ENCODE measurements around the gene MARS1. TPM values are rescaled to one million over a fixed set of nuclear protein-coding genes. Genes with fewer than 3 reads are reported as not detected.
A peak's percentile ranks its signal among the peaks of the same experiment; 100 is the strongest.

Gene MARS1
- total RNA-seq, 2 experiments from 2014 or later: 203 to 204 TPM

- intact Hi-C loops (cut with DNase I, micrococcal nuclease): no loop called here
- no peaks in the 10 kb centered on the region for H3K4me1 ChIP-seq (ENCODE audit: insufficient read depth, low read length)
- no peak for DNase-seq
- H3K4me3 Mint-ChIP-seq: no peak overlapping the region
- no peaks in the 10 kb centered on the region for H3K9me3 Mint-ChIP-seq
- peaks cover 51% of the 10 kb centered on the region for H3K36me3 ChIP-seq (ENCODE audit: insufficient read depth, low read length)
- no peak overlapping the region for H3K4me3 ChIP-seq (ENCODE audit: low read length)
- H3K9me3 ChIP-seq (ENCODE audit: control insufficient read depth in 1 of 2, insufficient read depth in 1 of 2, low read length in 2 of 2): no peaks in the 10 kb centered on the region
- ChIA-PET POLR2A (interaction anchor here (0.7 kb wide), 2 partner anchors 20 to 94 kb away, joined by 3 read pairs; partner anchors contain the start of gene PIP4K2C), CTCF (interaction anchor here (0.9 kb wide), 1 partner anchor 37 kb away, joined by 3 read pairs; the partner anchor contains the start of gene GLI1)
- no peak for ATAC-seq (ENCODE audit: poor library complexity)
- peaks cover 74% of the 10 kb centered on the region for H3K36me3 Mint-ChIP-seq (ENCODE audit: low read depth)
- no peak overlapping the region for H3K27ac Mint-ChIP-seq
- no peaks in the 10 kb centered on the region for H3K27me3 Mint-ChIP-seq
- no peaks in the 10 kb centered on the region for H3K27me3 ChIP-seq (ENCODE audit: control insufficient read depth in 1 of 2, insufficient read depth in 2 of 2, low read length in 2 of 2)
- H3K4me1 Mint-ChIP-seq (ENCODE audit: low read depth): peaks cover 14% of the 10 kb centered on the region
- H3K27ac ChIP-seq (ENCODE audit: low read depth in 1 of 2, low read length in 2 of 2): no peak overlapping the region
- TF ChIP-seq, protein P1, sequence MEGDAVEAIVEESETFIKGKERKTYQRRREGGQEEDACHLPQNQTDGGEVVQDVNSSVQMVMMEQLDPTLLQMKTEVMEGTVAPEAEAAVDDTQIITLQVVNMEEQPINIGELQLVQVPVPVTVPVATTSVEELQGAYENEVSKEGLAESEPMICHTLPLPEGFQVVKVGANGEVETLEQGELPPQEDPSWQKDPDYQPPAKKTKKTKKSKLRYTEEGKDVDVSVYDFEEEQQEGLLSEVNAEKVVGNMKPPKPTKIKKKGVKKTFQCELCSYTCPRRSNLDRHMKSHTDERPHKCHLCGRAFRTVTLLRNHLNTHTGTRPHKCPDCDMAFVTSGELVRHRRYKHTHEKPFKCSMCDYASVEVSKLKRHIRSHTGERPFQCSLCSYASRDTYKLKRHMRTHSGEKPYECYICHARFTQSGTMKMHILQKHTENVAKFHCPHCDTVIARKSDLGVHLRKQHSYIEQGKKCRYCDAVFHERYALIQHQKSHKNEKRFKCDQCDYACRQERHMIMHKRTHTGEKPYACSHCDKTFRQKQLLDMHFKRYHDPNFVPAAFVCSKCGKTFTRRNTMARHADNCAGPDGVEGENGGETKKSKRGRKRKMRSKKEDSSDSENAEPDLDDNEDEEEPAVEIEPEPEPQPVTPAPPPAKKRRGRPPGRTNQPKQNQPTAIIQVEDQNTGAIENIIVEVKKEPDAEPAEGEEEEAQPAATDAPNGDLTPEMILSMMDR (IDR thresholded peaks at IDR 0.05): no peak
Measured at GRCh38 chr12:57496822-57497221, 9.0 kb downstream of the MARS1 start.

- ChIA-PET POLR2A (interaction anchor here (0.7 kb wide), 2 partner anchors 20 to 94 kb away, joined by 3 read pairs; partner anchors contain the start of gene PIP4K2C), CTCF (interaction anchor here (0.9 kb wide), 1 partner anchor 38 kb away, joined by 3 read pairs; the partner anchor contains the start of gene GLI1)
- H3K27ac ChIP-seq (ENCODE audit: low read depth in 1 of 2, low read length in 2 of 2): no peak overlapping the region
- no peaks in the 10 kb centered on the region for H3K4me1 ChIP-seq (ENCODE audit: insufficient read depth, low read length)
- peaks cover 55% of the 10 kb centered on the region for H3K36me3 ChIP-seq (ENCODE audit: insufficient read depth, low read length)
- ATAC-seq (ENCODE audit: poor library complexity) (no peak), DNase-seq (no peak)
- Mint-ChIP-seq H3K4me3 (no peak overlapping the region), H3K36me3 (ENCODE audit: low read depth) (peaks cover 73% of the 10 kb centered on the region), H3K9me3 (no peaks in the 10 kb centered on the region), H3K27ac (peak overlapping the region; percentile 2), H3K27me3 (no peaks in the 10 kb centered on the region), H3K4me1 (ENCODE audit: low read depth) (peaks cover 14% of the 10 kb centered on the region)
- intact Hi-C loops (cut with DNase I, micrococcal nuclease): no loop called here
- H3K27me3 ChIP-seq (ENCODE audit: control insufficient read depth in 1 of 2, insufficient read depth in 2 of 2, low read length in 2 of 2): no peaks in the 10 kb centered on the region
- TF ChIP-seq, protein P1 (IDR thresholded peaks at IDR 0.05): no peak
- H3K9me3 ChIP-seq (ENCODE audit: control insufficient read depth in 1 of 2, insufficient read depth in 1 of 2, low read length in 2 of 2): no peaks in the 10 kb centered on the region
- no peak overlapping the region for H3K4me3 ChIP-seq (ENCODE audit: low read length)
Measured at GRCh38 chr12:57497223-57498131, 9.6 kb downstream of the MARS1 start.

DNA sequence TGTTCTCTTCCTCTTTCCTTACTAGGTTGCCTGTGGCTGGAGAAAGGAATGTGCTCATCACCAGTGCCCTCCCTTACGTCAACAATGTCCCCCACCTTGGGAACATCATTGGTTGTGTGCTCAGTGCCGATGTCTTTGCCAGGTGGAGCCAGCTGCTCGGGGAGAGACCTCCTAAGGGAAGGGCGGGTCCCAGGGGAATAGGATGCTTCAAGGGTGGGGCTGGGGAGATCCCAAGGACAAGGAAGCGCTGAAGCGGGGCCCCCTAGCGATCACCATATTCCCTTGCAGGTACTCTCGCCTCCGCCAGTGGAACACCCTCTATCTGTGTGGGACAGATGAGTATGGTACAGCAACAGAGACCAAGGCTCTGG is 10.2 kb downstream of the MARS1 start:
- DNase-seq (no peak), ATAC-seq (ENCODE audit: poor library complexity) (no peak)
- H3K36me3 ChIP-seq (ENCODE audit: insufficient read depth, low read length): peaks cover 53% of the 10 kb centered on the region
- CTCF ChIA-PET: interaction anchor here (0.9 kb wide), 1 partner anchor 39 kb away, joined by 3 read pairs; the partner anchor contains the start of gene GLI1
- no peaks in the 10 kb centered on the region for H3K27me3 ChIP-seq (ENCODE audit: control insufficient read depth in 1 of 2, insufficient read depth in 2 of 2, low read length in 2 of 2)
- H3K27ac Mint-ChIP-seq: no peak overlapping the region
- no peaks in the 10 kb centered on the region for H3K9me3 ChIP-seq (ENCODE audit: control insufficient read depth in 1 of 2, insufficient read depth in 1 of 2, low read length in 2 of 2)
- POLR2A ChIA-PET: no interaction called here
- no peaks in the 10 kb centered on the region for H3K9me3 Mint-ChIP-seq
- TF ChIP-seq, protein P1 (IDR thresholded peaks at IDR 0.05): no peak
- no peak overlapping the region for H3K4me3 ChIP-seq (ENCODE audit: low read length)
- H3K27ac ChIP-seq (ENCODE audit: low read depth in 1 of 2, low read length in 2 of 2): no peak overlapping the region
- H3K4me1 Mint-ChIP-seq (ENCODE audit: low read depth): peaks cover 9% of the 10 kb centered on the region
- H3K27me3 Mint-ChIP-seq: no peaks in the 10 kb centered on the region
- no peak overlapping the region for H3K4me3 Mint-ChIP-seq
- no peaks in the 10 kb centered on the region for H3K4me1 ChIP-seq (ENCODE audit: insufficient read depth, low read length)
- intact Hi-C loops (cut with DNase I, micrococcal nuclease): no loop called here
- H3K36me3 Mint-ChIP-seq (ENCODE audit: low read depth): peaks cover 71% of the 10 kb centered on the region
